B cell (primary cell): ENCODE results near the gene KIAA0232.

Experiments
- CTCF ChIP-seq: fragments of 200-600 bp; IDR thresholded peaks from one replicate; pipeline ENCODE4 v1.8.0; 2022; ENCODE audit warnings: antibody characterized with exemption, mild to moderate bottlenecking
- EZH2 ChIP-seq: IDR thresholded peaks from 2 replicates; pipeline ENCODE4 v1.6.1; 2012; ENCODE audit warnings: borderline replicate concordance, low read depth, mild to moderate bottlenecking, moderate library complexity, low read length; ENCODE audit not compliant: insufficient read depth, poor library complexity, severe bottlenecking

- TF ChIP-seq EZH2 (no peak), CTCF (no peak)
These were observed 133.6 kb downstream of the KIAA0232 start for GRCh38 chr4:6916069-6916586.
